C4-2B (cell line): ENCODE measurements around the gene NAIF1.

Experiments
- H3K27ac ChIP-seq: fragments of 450-650 bp; 2 replicates; pipeline ENCODE4 v1.5.1; 2017
- ZFX ChIP-seq: fragments of 450-650 bp; IDR thresholded peaks from 2 replicates; pipeline ENCODE4 v1.6.1; 2017
- TF ChIP-seq, protein P1 (sequence below): fragments of 450-650 bp; conservative IDR thresholded peaks from 2 replicates; pipeline ENCODE4 v1.5.1; 2017; ENCODE audit warnings: mild to moderate bottlenecking

Gene NAIF1

DNA sequence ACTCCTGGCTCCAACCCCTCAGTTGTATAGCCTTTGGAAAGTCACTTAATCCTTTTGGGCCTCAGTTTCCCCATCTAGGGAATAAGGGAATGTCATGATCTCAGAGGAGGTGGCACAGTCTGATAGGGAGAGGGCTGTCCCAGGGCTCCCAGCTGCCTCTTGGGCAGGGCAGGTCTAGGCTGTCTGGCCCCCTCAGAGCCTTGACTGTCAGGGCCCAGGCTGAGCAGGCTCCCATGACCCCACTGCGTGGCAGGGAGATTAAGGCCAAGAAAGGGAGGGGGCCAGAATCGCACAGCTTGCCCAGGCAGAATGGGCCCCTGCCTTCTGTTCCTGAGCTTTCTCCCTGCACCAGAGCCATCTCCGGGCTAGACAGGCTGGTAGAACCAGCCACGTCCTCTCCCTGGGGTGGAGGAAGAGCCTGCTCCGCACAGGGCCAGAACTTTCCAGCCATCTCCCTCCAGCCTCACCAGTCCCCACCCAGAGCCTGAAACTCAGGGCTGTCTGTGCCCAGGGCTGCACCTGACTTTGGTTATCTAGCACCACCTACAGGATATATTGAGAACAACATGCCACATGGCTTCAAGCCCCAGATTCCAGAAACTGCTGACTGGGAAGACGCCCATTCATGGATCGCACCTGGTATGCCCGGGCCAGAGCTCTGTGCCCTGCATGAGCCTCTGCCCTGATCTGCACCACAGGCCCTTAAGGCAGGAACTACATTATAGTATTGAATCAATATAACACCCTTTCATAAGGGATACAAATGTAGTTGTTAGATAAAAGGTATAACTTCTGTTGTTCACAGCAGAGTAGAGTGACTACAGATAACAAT lies 32.1 kb downstream of the NAIF1 start:
- H3K27ac ChIP-seq = peak overlapping the region; percentile 11; the same call in 1 of the 2 replicates
- TF ChIP-seq ZFX = no peak
- TF ChIP-seq, protein P1, sequence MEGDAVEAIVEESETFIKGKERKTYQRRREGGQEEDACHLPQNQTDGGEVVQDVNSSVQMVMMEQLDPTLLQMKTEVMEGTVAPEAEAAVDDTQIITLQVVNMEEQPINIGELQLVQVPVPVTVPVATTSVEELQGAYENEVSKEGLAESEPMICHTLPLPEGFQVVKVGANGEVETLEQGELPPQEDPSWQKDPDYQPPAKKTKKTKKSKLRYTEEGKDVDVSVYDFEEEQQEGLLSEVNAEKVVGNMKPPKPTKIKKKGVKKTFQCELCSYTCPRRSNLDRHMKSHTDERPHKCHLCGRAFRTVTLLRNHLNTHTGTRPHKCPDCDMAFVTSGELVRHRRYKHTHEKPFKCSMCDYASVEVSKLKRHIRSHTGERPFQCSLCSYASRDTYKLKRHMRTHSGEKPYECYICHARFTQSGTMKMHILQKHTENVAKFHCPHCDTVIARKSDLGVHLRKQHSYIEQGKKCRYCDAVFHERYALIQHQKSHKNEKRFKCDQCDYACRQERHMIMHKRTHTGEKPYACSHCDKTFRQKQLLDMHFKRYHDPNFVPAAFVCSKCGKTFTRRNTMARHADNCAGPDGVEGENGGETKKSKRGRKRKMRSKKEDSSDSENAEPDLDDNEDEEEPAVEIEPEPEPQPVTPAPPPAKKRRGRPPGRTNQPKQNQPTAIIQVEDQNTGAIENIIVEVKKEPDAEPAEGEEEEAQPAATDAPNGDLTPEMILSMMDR = peak; percentile 93

DNA sequence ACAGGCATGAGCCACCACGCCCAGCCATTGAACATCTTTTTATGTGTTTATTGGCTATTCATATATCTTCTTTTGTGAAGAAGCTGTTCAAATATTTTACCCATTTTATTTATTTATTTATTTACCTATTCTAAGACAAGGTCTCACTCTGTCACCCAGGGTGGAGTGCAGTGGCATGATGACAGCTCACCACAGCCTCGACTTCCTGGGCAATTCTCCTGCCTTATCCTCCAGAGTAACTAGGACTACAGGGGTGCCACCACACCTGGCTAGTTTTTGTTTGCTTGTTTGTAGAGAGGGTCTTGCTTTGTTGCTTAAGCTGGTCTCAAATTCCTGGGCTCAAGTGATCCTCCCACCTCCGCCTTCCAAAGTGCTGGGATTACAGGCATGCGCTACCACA lies 33.5 kb downstream of the NAIF1 start:
- TF ChIP-seq, protein P1 = no peak
- TF ChIP-seq ZFX = no peak
- no peak overlapping the region for H3K27ac ChIP-seq

DNA sequence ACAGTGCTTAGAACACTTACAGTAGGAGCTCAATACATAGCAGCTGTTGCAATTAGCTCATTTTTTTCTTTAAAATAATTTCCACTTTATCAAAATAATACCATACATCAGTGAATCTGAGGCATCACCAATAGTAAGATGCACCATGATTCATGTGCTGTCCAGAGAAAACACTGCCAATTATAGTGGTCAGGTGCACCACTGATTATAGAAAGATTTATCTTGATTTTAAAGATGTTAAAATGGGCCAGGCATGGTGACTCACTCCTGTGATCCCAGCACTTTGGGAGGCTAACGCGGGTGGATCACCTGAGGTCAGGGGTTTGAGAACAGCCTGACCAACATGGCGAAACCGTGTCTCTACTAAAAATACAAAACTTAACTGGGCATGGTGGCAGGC lies 39.4 kb downstream of the NAIF1 start:
- TF ChIP-seq ZFX = no peak
- TF ChIP-seq, protein P1 = no peak
- no peak overlapping the region for H3K27ac ChIP-seq

DNA sequence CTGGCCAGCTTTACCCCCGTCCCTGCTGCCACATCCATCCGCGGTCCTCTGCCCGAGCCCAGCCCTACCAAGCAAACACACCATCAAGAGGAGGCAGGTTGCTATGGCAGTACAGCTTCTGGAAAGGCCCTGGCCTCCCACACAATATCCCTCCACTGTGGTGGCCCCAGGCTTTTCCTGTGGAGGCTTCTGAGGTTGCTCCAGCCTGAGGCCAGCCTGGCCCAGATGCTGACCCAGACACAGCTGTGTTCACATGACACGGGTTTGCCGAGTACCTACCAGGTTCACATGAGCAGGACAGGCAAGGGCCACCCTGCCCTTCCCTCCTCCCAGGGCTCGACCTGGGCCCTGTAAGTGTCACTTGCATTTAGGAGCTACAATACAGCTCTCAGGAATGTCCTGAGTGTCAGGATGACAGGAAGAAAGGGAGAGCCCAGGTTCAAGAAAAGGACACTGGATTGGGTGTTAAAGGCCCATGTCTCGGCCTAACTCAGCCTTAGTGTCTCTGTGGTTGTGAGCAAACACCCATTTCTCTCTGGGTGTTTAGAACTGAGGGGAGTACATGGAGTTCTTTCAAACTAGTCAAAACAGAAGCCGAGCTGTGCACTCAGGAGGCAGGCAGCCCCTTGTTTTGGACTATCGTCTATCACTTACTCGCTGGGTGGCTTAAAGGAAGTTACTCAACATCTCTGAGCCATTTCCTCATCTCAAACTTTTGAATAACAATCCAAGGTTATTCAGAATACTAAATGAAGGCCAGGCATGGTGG lies 40.2 kb downstream of the NAIF1 start:
- H3K27ac ChIP-seq = no peak overlapping the region
- no peak for TF ChIP-seq ZFX
- TF ChIP-seq, protein P1 = no peak

DNA sequence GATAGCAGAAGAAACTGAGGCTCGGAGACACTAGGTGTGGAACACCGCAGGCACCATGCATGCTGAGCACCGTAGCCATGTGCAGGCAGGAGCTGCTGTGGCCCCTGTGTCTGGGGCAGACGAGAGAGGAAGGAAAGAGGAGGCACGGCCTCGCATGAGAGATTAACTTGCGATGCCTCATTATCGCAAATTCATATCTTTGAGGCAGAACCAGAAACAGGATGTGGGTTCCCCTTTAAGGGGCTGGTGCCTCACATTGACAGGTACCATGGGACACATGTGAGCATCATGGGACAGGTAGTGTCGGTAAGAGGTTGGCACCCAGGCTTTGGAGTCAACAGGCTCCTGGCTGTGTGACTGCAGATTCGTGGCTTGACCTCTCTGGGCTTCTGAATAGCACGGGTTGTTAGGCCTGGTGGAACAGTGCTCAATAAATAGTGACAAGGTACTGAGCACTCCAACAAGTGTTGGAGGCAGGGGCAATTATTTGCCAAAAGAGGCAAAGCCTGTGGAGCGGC lies 40.8 kb downstream of the NAIF1 start:
- TF ChIP-seq, protein P1 = no peak
- no peak for TF ChIP-seq ZFX
- H3K27ac ChIP-seq = no peak overlapping the region

DNA sequence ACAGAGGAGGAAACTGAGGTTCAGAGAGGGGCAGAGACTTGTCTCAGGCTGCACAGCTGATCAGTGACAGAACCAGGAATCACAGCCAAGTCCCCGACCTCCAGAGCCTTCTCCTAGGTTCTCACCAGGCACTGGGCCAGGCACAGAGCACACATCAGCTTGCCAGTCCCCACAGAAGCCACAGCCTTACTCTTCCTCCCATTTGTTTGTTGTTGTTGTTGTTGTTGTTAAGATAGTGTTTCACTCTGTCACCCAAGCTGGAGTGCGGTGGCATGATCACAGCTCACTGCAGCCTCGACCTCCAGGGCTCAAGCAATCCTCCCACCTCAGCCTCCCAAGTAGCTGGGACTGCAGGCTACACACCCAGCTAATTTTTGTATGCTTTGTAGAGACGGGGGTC lies 41.4 kb downstream of the NAIF1 start:
- H3K27ac ChIP-seq = no peak overlapping the region

More for the DNA sequence above, 41.4 kb downstream of the NAIF1 start:
- no peak for TF ChIP-seq ZFX
- TF ChIP-seq, protein P1 = no peak
